Gastroesophageal sphincter (tissue), 4 donors: ENCODE data around the gene SLIT2. TPM values are rescaled to one million over a fixed set of nuclear protein-coding genes. Genes with fewer than 3 reads are reported as not detected.
A peak's percentile ranks its signal among the peaks of the same experiment; 100 is the strongest.

Experiments used
- ATAC-seq: fragments of 150-250 bp; one replicate; pipeline ENCODE4 v1.9.1; 2016; ENCODE audit warnings: mild to moderate bottlenecking, moderate library complexity
- H3K27ac ChIP-seq, 4 donors: fragments of 200-600 bp; sonication (generic) in 3 of 4; 1 replicate in 3 of 4; 2 replicates in 1 of 4; pipeline ENCODE4 v1.5.1; 2016 to 2019
- H3K27me3 ChIP-seq: fragments of 200-600 bp; sonication (generic); one replicate; pipeline ENCODE4 v1.5.1; 2019
- H3K36me3 ChIP-seq, 2 donors: fragments of 200-600 bp; sonication (generic); one replicate each; pipeline ENCODE4 v1.5.1; 2019; ENCODE audit warnings: control low read depth in 1 of 2
- H3K4me1 ChIP-seq, 3 donors: fragments of 200-600 bp; sonication (generic); 1 replicate in 2 of 3; 2 replicates in 1 of 3; pipeline ENCODE4 v1.5.1; 2016 to 2019; ENCODE audit warnings: control low read depth in 2 of 3
- H3K4me3 ChIP-seq, 2 donors: fragments of 200-600 bp; sonication (generic); one replicate each; pipeline ENCODE4 v1.5.1; 2019; ENCODE audit warnings: mild to moderate bottlenecking in 1 of 2, moderate library complexity in 1 of 2
- H3K9me3 ChIP-seq, 3 donors: fragments of 200-600 bp; sonication (generic); one replicate each; pipeline ENCODE4 v1.5.1; 2017 to 2019; ENCODE audit warnings: control low read depth in 2 of 3
- CTCF ChIP-seq, 4 experiments: fragments of 200-600 bp in 2 of 4; fragments of 450-650 bp in 2 of 4; sonication (generic) in 1 of 4; IDR thresholded peaks; one replicate each; pipeline ENCODE4 v1.5.1; 2017 to 2019; ENCODE audit warnings: antibody characterized with exemption in 4 of 4, mild to moderate bottlenecking in 2 of 4, moderate library complexity in 2 of 4
- EP300 ChIP-seq: sonication (generic); formaldehyde crosslinking; IDR thresholded peaks from one replicate; pipeline ENCODE4 v1.6.1; 2017; ENCODE audit warnings: antibody characterized with exemption, mild to moderate bottlenecking
- POLR2A ChIP-seq, 2 donors: fragments of 450-650 bp; IDR thresholded peaks; one replicate each; pipeline ENCODE4 v1.6.1; 2017; ENCODE audit warnings: antibody characterized with exemption in 2 of 2, mild to moderate bottlenecking in 2 of 2, moderate library complexity in 1 of 2
- POLR2AphosphoS5 ChIP-seq: sonication (generic); formaldehyde crosslinking; IDR thresholded peaks from one replicate; pipeline ENCODE4 v1.6.1; 2017; ENCODE audit warnings: antibody characterized with exemption
- WGBS, 2 donors: methylation state at CpG; one replicate each; pipeline ENCODE4 v1.1.5; 2018; ENCODE audit warnings: low coverage in 1 of 2; 5-methylcytosine and 5-hydroxymethylcytosine counted together
- total RNA-seq, 4 donors: library from RNA; depleted of rRNA; stranded (reverse); fragments of >200 nt; gene quantifications; one replicate each; pipeline ENCODE4 v1.1.0, GENCODE V29; 2016

SLIT2 gene
- total RNA-seq, 4 donors from 2014 or later = 53.4 to 83.6 (median 76.7) TPM

GRCh38 chr4:20252656-20253282 is 1.1 kb downstream of the SLIT2 start:
- peaks cover 8% of the 10 kb centered on the region for H3K27me3 ChIP-seq
- H3K9me3 ChIP-seq = no peaks in the 10 kb centered on the region
- peak; percentile 9 for ATAC-seq
- TF ChIP-seq POLR2A (IDR thresholded peaks at IDR 0.05) (no peak), EP300 (no peak), POLR2AphosphoS5 (no peak), CTCF (IDR thresholded peaks at IDR 0.05) (no peak)
- H3K27ac ChIP-seq = peak overlapping the region in 3 of 4 donors; percentile 84 to 85 (median 84)
- peak overlapping the region; percentile 75 to 78 for H3K4me3 ChIP-seq
- H3K36me3 ChIP-seq = no peaks in the 10 kb centered on the region
- WGBS, 2 donors = 0% methylated on average over 3 to 11 of the region's 55 CpGs
- H3K4me1 ChIP-seq = peaks cover 0 to 52% (median 0%) of the 10 kb centered on the region in 3 donors

DNA sequence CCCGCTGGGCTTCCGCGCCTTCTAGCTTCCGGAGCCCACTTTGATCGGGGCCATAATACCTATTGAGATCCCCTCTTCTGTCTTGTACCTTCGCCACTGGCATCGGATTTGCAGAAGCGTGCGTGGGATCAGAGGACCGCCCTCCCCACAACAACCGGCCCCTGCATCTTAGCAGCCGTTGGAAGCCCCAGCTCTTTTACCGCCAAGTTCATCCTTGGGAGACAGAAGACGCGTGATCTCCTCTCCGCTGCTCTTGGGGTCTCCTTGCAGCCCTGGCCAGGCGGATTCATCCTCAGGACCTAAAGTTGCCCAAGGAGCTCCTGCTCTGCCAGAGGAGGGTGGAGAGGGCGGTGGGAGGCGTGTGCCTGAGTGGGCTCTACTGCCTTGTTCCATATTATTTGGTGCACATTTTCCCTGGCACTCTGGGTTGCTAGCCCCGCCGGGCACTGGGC is 1.6 kb downstream of the SLIT2 start:
- H3K4me1 ChIP-seq = peaks cover 0 to 58% (median 0%) of the 10 kb centered on the region in 3 donors
- H3K36me3 ChIP-seq = no peaks in the 10 kb centered on the region

GRCh38 chr4:20253735-20254409 is 2.2 kb downstream of the SLIT2 start:
- Histone ChIP-seq H3K27ac (peak overlapping the region; percentile 26 to 85 (median 84)), H3K4me1 (peaks cover 0 to 62% (median 0%) of the 10 kb centered on the region in 3 donors), H3K9me3 (no peaks in the 10 kb centered on the region), H3K36me3 (no peaks in the 10 kb centered on the region), H3K4me3 (peak overlapping the region; percentile 75 to 78), H3K27me3 (peaks cover 8% of the 10 kb centered on the region)
- no CpG with 5 or more reads among the region's 43 CpGs for WGBS, 2 donors
- ATAC-seq = peak; percentile 13
- TF ChIP-seq POLR2A (IDR thresholded peaks at IDR 0.05) = no peak
- no peak for TF ChIP-seq POLR2AphosphoS5
- TF ChIP-seq EP300 = no peak
- TF ChIP-seq CTCF (IDR thresholded peaks at IDR 0.05) = no peak

More for the DNA sequence above, 1.6 kb downstream of the SLIT2 start:
- ATAC-seq = no peak
- H3K27ac ChIP-seq = peak overlapping the region in 3 of 4 donors; percentile 84 to 85 (median 84)
- TF ChIP-seq CTCF (IDR thresholded peaks at IDR 0.05) (no peak), POLR2AphosphoS5 (no peak), POLR2A (IDR thresholded peaks at IDR 0.05) (no peak), EP300 (no peak)
- peaks cover 8% of the 10 kb centered on the region for H3K27me3 ChIP-seq
- H3K9me3 ChIP-seq = no peaks in the 10 kb centered on the region
- H3K4me3 ChIP-seq = peak overlapping the region; percentile 75 to 78
- WGBS, 2 donors = 0% methylated on average over 4 of the region's 21 CpGs; no CpG with 5 or more reads in 1 of the 2 donors

DNA sequence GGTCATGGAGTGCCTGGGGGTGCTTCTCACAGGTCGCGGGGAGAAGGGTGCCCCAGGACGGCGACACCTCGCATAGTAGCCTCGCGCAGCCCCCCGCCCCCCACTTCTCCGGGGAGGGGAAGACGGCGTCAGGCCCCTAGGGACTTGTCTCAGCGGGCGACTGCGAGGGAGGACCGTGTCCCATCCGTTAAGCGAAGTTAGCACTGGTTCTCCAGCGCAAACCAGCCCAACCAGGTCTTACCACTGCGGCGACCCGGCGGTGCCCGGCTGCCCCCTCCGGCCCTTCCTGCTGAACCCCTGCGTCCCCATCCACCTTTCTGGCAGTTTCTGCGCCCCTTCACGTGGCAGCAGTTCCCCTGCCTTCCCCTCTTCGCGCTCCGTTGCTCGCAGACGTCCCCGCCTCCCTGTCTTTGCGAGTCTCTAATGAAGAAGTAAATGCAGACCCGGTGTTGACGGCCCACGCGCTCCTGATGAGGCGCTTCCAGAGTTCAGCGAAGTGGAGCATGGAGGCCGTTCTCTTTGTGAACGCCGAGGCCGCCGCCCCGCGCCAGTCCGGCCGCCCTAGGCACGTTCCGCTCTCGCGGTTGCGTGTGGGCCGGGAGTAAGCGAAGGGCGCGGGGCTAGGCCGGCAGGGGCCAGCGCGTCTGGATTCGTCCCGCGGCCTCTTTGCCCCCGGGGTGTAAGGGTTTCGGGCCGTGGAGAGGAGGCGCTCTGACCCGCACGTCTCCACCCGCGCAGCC is 3.0 kb downstream of the SLIT2 start:
- Histone ChIP-seq H3K9me3 (no peaks in the 10 kb centered on the region), H3K27ac (peak overlapping the region; percentile 26 to 85 (median 84)), H3K36me3 (no peaks in the 10 kb centered on the region), H3K27me3 (peaks cover 8% of the 10 kb centered on the region), H3K4me1 (peaks cover 0 to 70% (median 0%) of the 10 kb centered on the region in 3 donors), H3K4me3 (peak overlapping the region; percentile 75 to 78)
- TF ChIP-seq EP300 = no peak
- TF ChIP-seq POLR2A (IDR thresholded peaks at IDR 0.05) = no peak
- TF ChIP-seq CTCF (IDR thresholded peaks at IDR 0.05) = peak in 1 of 4 experiments; percentile 44
- TF ChIP-seq POLR2AphosphoS5 = no peak
- peak; percentile 6 for ATAC-seq
- 4% methylated on average over 14 of the region's 72 CpGs; no CpG with 5 or more reads in 1 of the 2 donors for WGBS, 2 donors
